Smooth muscle cell (in vitro differentiated cells): ENCODE data around the gene PGRMC2. TPM values are rescaled to one million over a fixed set of nuclear protein-coding genes. Genes with fewer than 3 reads are reported as not detected.

Experiments
- DNase-seq: peaks from one replicate; lab custom pipeline; 2025; ENCODE audit not compliant: unreplicated experiment; lab: John Stamatoyannopoulos, UW
- H2AFZ ChIP-seq: fragments of 200-600 bp; sonication (generic); 2 replicates; pipeline ENCODE4 v1.6.0; 2016; ENCODE audit warnings: antibody characterized with exemption, low read depth, mild to moderate bottlenecking
- H3F3A ChIP-seq: fragments of 200-600 bp; sonication (generic); 2 replicates; pipeline ENCODE4 v1.6.0; 2017; ENCODE audit warnings: antibody characterized with exemption, low read depth
- H3K27ac ChIP-seq: fragments of 200-600 bp; sonication (generic); 2 replicates; pipeline ENCODE4 v1.5.1; 2016; ENCODE audit warnings: low read depth, mild to moderate bottlenecking
- H3K27me3 ChIP-seq: fragments of 200-600 bp; sonication (generic); 2 replicates; pipeline ENCODE4 v1.6.1; 2016; ENCODE audit warnings: low read depth, mild to moderate bottlenecking
- H3K36me3 ChIP-seq: fragments of 200-600 bp; sonication (generic); 2 replicates; pipeline ENCODE4 v1.5.1; 2016; ENCODE audit warnings: low read depth
- H3K4me1 ChIP-seq: fragments of 200-600 bp; sonication (generic); 2 replicates; pipeline ENCODE4 v1.5.1; 2016; ENCODE audit warnings: low read depth
- H3K4me2 ChIP-seq: fragments of 200-600 bp; sonication (generic); 2 replicates; pipeline ENCODE4 v1.6.0; 2016; ENCODE audit warnings: mild to moderate bottlenecking
- H3K4me3 ChIP-seq: fragments of 200-600 bp; sonication (generic); 2 replicates; pipeline ENCODE4 v1.5.1; 2016; ENCODE audit warnings: mild to moderate bottlenecking
- H3K79me2 ChIP-seq: fragments of 200-600 bp; sonication (generic); 2 replicates; pipeline ENCODE4 v1.6.0; 2016; ENCODE audit warnings: low read depth, mild to moderate bottlenecking
- H3K9ac ChIP-seq: fragments of 200-600 bp; sonication (generic); 2 replicates; pipeline ENCODE4 v1.6.0; 2016; ENCODE audit warnings: low read depth
- H3K9me3 ChIP-seq: fragments of 200-600 bp; sonication (generic); replicated peaks from 2 replicates; pipeline ENCODE4 v1.5.1; 2016; ENCODE audit warnings: low read depth
- H4K20me1 ChIP-seq: fragments of 200-600 bp; sonication (generic); 2 replicates; pipeline ENCODE4 v1.6.0; 2016; ENCODE audit warnings: low read depth
- WGBS: methylation state at CpG from one replicate; pipeline ENCODE4 v1.1.7; 2016; ENCODE audit warnings: low lambda C conversion rate; 5-methylcytosine and 5-hydroxymethylcytosine counted together
- polyA plus RNA-seq: library from polyadenylated mRNA; unstranded; fragments of >200 nt; fragmentation: Nextera tagmentation; extraction: Ambion mirVana; gene quantifications from 2 replicates; pipeline ENCODE4 v1.2.1, GENCODE V29; 2016
- total RNA-seq: library from RNA; depleted of rRNA; stranded (reverse); fragments of >200 nt; gene quantifications from 2 replicates; pipeline ENCODE4 v1.2.3, GENCODE V29; 2014
- TF ChIP-seq, protein P1 (sequence below): fragments of 200-600 bp; sonication (generic); IDR thresholded peaks from 2 replicates; pipeline ENCODE4 v1.5.1; 2017; ENCODE audit warnings: borderline replicate concordance, mild to moderate bottlenecking, antibody characterized with exemption; ENCODE audit not compliant: insufficient read depth, poor library complexity, severe bottlenecking

The PGRMC2 gene
- total and polyA plus RNA-seq, 2 experiments from 2014 or later = 52.1 to 56.7 TPM

DNA sequence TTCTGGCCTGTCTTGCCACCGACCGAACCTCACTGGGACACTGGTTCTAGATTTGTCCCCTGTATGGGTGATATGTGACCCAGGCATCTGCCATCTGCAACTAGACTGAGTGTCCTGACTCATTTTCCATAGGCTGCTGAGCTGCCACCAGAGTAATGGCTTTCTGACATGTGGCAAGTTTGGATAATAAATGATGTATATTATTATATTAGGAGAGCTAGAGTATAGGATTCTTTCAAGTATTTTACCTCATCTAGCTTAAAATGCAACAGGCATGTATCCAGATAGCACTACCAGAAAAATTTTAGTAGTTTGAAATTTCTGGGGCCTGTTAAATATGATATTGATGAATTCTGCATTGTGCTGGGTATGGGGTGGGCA lies 15.8 kb upstream of the PGRMC2 start:
- Histone ChIP-seq H3K36me3 (no peaks in the 10 kb centered on the region), H3F3A (no peaks in the 10 kb centered on the region), H3K4me3 (no peak overlapping the region), H3K27ac (no peak overlapping the region), H3K9me3 (no peaks in the 10 kb centered on the region), H3K9ac (no peak overlapping the region), H3K79me2 (no peaks in the 10 kb centered on the region), H4K20me1 (no peaks in the 10 kb centered on the region), H3K27me3 (no peaks in the 10 kb centered on the region), H2AFZ (no peak overlapping the region), H3K4me1 (no peaks in the 10 kb centered on the region), H3K4me2 (no peak overlapping the region)
- DNase-seq = no peak
- WGBS = 100% methylated on average over 2 of the region's 2 CpGs
- TF ChIP-seq, protein P1, sequence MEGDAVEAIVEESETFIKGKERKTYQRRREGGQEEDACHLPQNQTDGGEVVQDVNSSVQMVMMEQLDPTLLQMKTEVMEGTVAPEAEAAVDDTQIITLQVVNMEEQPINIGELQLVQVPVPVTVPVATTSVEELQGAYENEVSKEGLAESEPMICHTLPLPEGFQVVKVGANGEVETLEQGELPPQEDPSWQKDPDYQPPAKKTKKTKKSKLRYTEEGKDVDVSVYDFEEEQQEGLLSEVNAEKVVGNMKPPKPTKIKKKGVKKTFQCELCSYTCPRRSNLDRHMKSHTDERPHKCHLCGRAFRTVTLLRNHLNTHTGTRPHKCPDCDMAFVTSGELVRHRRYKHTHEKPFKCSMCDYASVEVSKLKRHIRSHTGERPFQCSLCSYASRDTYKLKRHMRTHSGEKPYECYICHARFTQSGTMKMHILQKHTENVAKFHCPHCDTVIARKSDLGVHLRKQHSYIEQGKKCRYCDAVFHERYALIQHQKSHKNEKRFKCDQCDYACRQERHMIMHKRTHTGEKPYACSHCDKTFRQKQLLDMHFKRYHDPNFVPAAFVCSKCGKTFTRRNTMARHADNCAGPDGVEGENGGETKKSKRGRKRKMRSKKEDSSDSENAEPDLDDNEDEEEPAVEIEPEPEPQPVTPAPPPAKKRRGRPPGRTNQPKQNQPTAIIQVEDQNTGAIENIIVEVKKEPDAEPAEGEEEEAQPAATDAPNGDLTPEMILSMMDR = no peak

DNA sequence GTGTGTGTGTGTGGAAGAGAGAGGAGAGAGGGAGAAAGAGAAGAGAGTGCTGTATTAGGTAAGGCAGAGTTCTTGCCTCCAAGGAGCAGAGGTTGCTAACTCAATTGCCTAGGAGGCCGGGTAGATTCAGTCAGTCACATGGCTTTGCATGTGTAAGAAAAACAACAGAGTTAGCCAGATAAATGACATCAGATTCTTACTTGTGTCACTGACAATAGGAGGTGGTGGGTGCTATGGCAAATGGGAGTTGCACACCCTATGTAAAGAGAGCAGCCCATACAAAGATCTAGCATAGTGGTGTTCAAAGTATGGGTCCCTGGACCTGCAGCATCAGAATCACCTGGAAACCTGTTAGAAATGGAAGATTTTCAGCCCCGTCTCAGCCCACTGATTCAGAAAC lies 14.4 kb upstream of the PGRMC2 start:
- no peak overlapping the region for H3K4me3 ChIP-seq
- H3K27ac ChIP-seq = no peak overlapping the region
- 93% methylated on average over 2 of the region's 2 CpGs for WGBS
- no peaks in the 10 kb centered on the region for H4K20me1 ChIP-seq
- no peak overlapping the region for H3K4me2 ChIP-seq
- H3K9ac ChIP-seq = no peak overlapping the region
- H3K9me3 ChIP-seq = no peaks in the 10 kb centered on the region
- no peaks in the 10 kb centered on the region for H3K79me2 ChIP-seq
- no peaks in the 10 kb centered on the region for H3F3A ChIP-seq
- no peak overlapping the region for H2AFZ ChIP-seq
- no peaks in the 10 kb centered on the region for H3K36me3 ChIP-seq
- no peaks in the 10 kb centered on the region for H3K27me3 ChIP-seq
- H3K4me1 ChIP-seq = no peaks in the 10 kb centered on the region
- no peak for DNase-seq
- TF ChIP-seq, protein P1 = no peak

DNA sequence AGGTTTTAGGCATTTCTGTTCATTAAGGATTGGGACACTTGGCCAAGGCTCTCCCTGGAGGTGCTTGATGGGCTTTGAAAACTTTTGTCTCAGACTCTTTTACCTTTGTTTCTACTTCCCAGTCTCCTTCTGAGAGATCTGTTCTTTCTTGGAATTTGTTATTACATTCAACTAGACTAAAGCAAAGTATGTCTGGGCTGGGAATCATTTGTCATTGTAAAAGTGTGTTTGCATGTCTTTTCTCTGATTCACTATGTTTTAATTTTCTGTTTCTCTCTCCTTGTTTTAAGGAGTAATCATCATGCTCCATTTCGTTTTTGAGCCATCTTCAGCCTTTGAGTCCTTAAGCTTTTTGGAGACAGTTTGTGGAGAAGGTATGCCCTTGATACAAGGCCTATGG lies 12.2 kb upstream of the PGRMC2 start:
- no peaks in the 10 kb centered on the region for H3F3A ChIP-seq
- DNase-seq = no peak
- TF ChIP-seq, protein P1 = no peak

DNA sequence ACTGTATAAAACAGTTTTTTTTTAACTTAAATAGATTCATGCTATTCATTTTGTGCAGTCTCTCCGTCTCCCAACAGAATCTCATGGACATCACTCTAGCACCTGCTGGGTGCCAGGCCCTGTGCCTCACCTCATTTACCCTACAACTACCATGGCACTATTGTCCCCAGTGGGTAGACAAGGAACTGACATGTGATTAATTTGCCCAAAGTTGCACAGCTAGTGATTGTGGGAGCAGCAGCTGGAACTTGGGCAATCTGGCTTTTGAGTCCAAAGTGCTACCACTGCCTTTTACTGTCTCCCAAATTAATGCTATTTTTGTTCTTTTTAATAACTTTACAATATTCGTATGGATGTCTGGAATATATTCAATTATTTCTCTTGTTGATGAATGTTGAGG lies 11.2 kb upstream of the PGRMC2 start:
- Histone ChIP-seq H3K9me3 (no peaks in the 10 kb centered on the region), H3K36me3 (no peaks in the 10 kb centered on the region), H3K79me2 (no peaks in the 10 kb centered on the region), H3K27ac (no peak overlapping the region), H3K4me2 (no peak overlapping the region), H2AFZ (no peak overlapping the region), H3K4me1 (no peaks in the 10 kb centered on the region), H3K4me3 (no peak overlapping the region), H3K9ac (no peak overlapping the region), H3F3A (no peaks in the 10 kb centered on the region), H4K20me1 (no peaks in the 10 kb centered on the region), H3K27me3 (no peaks in the 10 kb centered on the region)
- 97% methylated on average over 2 of the region's 2 CpGs for WGBS
- DNase-seq = no peak
- TF ChIP-seq, protein P1 = no peak

More for the DNA sequence above, 12.2 kb upstream of the PGRMC2 start:
- H3K4me1 ChIP-seq = no peaks in the 10 kb centered on the region
- no peak overlapping the region for H3K9ac ChIP-seq
- H3K36me3 ChIP-seq = no peaks in the 10 kb centered on the region
- WGBS = 66% methylated on average over 1 of the region's 1 CpG
- H3K79me2 ChIP-seq = no peaks in the 10 kb centered on the region
- H3K4me3 ChIP-seq = no peak overlapping the region
- H2AFZ ChIP-seq = no peak overlapping the region
- H3K4me2 ChIP-seq = no peak overlapping the region
- H3K9me3 ChIP-seq = no peaks in the 10 kb centered on the region
- no peak overlapping the region for H3K27ac ChIP-seq
- H3K27me3 ChIP-seq = no peaks in the 10 kb centered on the region
- no peaks in the 10 kb centered on the region for H4K20me1 ChIP-seq
